RPMI7951 (cell line): ENCODE measurements around the gene RPS8. TPM values are rescaled to one million over a fixed set of nuclear protein-coding genes. Genes with fewer than 3 reads are reported as not detected.
"Not testable (repeated sequence)": the region's sequence is repeated elsewhere in the genome, so short reads cannot be mapped to it uniquely, and the experiment has no call there.

Experiments
- DNase-seq: peaks from one replicate; pipeline ENCODE4 v3.0.0-alpha.2; 2012; ENCODE audit warnings: low read depth
- total RNA-seq: library from RNA; depleted of rRNA; stranded (reverse); fragments of >200 nt; shearing (Covaris generic); gene quantifications from 2 replicates; pipeline ENCODE4 v1.2.3, GENCODE V29; 2014; rRNA removed

RPS8 gene
- 2,373 and 2,557 TPM in 2 replicates for total RNA-seq

- DNase-seq, result peak; percentile 93
These were observed at the start of gene RPS8 for GRCh38 chr1:44775078-44775929. RPS8 (plus strand) TSS chr1:44775540; CDS start chr1:44775597, 57 bp downstream.

- peak; percentile 97 for DNase-seq
These were observed 44.4 kb upstream of the RPS8 start, which contains the start of gene RNU5D-1 for GRCh38 chr1:44730741-44731512. RNU5D-1 (minus strand) TSS chr1:44731170.

GRCh38 chr1:44733365-44733764 lies 42.0 kb upstream of the RPS8 start:
- DNase-seq, result peak; percentile 95

GRCh38 chr1:44733784-44734183 lies 41.6 kb upstream of the RPS8 start:
- no peak for DNase-seq

- DNase-seq, result no peak
These were observed 39.3 kb upstream of the RPS8 start for GRCh38 chr1:44735992-44736391.

- not testable (repeated sequence) for DNase-seq
These were observed 36.4 kb upstream of the RPS8 start for GRCh38 chr1:44738953-44739306.

GRCh38 chr1:44739307-44740178 lies 35.8 kb upstream of the RPS8 start, which contains the start of gene KIF2C:
KIF2C (plus strand) TSS chr1:44739837; CDS start chr1:44739933, 96 bp downstream.
- DNase-seq, result peak; percentile 97

- DNase-seq, result no peak
These were observed 35.1 kb upstream of the RPS8 start for GRCh38 chr1:44740179-44740617.

- no peak for DNase-seq
These were observed 32.1 kb upstream of the RPS8 start for GRCh38 chr1:44743211-44743610.

GRCh38 chr1:44747878-44748277 lies 27.5 kb upstream of the RPS8 start:
- DNase-seq, result no peak

GRCh38 chr1:44757420-44757819 lies 17.9 kb upstream of the RPS8 start:
- no peak for DNase-seq

GRCh38 chr1:44759077-44759476 lies 16.3 kb upstream of the RPS8 start:
- DNase-seq, result no peak

GRCh38 chr1:44760876-44761275 lies 14.5 kb upstream of the RPS8 start:
- DNase-seq, result no peak

GRCh38 chr1:44766421-44766820 lies 8.9 kb upstream of the RPS8 start:
- not testable (repeated sequence) for DNase-seq

GRCh38 chr1:44775930-44776729 lies 790 bp downstream of the RPS8 start:
- peak; percentile 18 for DNase-seq

GRCh38 chr1:44776730-44777068 lies 1.4 kb downstream of the RPS8 start:
- no peak for DNase-seq

GRCh38 chr1:44777547-44777946 lies 2.2 kb downstream of the RPS8 start:
- no peak for DNase-seq

GRCh38 chr1:44777969-44778635 lies 2.8 kb downstream of the RPS8 start:
- no peak for DNase-seq

- no peak for DNase-seq
These were observed 3.6 kb downstream of the RPS8 start for GRCh38 chr1:44778705-44779576.
